ENCODE measurements around the gene NDUFV2.

NDUFV2 gene

DNA sequence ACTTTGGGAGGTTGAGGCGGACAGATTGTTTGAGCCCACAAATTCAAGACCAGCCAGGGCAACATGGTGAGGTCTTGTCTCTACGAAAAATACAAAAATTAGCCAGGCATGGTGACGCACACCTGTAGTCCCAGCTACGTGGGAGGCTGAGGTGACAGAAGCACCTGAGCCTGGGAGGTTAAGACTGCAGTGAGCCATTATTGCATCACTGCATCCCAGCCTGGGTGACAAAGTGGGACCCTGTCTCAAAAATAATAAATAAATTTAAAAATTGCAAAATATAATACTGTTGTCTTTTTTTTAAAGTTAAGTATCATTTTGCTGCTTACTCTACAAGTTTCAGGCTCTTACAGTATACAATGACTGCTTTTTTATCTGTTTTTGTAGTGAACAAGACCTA lies 30.1 kb downstream of the NDUFV2 start:
- TF ChIP-seq, protein P1, sequence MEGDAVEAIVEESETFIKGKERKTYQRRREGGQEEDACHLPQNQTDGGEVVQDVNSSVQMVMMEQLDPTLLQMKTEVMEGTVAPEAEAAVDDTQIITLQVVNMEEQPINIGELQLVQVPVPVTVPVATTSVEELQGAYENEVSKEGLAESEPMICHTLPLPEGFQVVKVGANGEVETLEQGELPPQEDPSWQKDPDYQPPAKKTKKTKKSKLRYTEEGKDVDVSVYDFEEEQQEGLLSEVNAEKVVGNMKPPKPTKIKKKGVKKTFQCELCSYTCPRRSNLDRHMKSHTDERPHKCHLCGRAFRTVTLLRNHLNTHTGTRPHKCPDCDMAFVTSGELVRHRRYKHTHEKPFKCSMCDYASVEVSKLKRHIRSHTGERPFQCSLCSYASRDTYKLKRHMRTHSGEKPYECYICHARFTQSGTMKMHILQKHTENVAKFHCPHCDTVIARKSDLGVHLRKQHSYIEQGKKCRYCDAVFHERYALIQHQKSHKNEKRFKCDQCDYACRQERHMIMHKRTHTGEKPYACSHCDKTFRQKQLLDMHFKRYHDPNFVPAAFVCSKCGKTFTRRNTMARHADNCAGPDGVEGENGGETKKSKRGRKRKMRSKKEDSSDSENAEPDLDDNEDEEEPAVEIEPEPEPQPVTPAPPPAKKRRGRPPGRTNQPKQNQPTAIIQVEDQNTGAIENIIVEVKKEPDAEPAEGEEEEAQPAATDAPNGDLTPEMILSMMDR (IDR thresholded peaks at IDR 0.05; ENCODE audit: extremely low read depth, missing control alignments) = no peak
- DNase-seq (ENCODE audit: low spot score) = no peak

GRCh38 chr18:9133225-9133624 lies 30.7 kb downstream of the NDUFV2 start:
- DNase-seq (ENCODE audit: low spot score) = no peak
- TF ChIP-seq, protein P1 (IDR thresholded peaks at IDR 0.05; ENCODE audit: extremely low read depth, missing control alignments) = no peak

- TF ChIP-seq, protein P1 (IDR thresholded peaks at IDR 0.05; ENCODE audit: extremely low read depth, missing control alignments) = no peak
- no peak for DNase-seq (ENCODE audit: low spot score)
Measured at GRCh38 chr18:9135081-9135911, 32.8 kb downstream of the NDUFV2 start.

DNA sequence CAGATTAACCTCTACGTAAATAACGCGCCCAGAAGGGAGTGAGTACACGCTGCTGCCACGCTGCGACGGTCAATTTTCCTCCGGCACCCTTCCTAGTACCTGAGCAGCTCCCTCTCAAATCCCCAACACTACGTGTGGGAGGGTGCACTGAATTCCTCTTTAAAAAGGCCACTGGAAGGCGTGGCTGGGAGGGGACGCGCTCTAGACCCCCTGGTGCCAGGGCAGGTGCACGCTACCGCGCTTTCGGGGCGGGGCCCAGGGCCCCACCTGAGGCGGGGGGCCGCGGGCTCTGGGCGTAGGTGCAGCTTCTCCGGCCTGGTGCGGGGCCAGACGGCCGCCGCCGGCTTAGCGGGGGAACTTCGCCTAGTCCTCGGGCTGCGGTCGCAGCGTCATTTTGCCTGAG lies 33.4 kb downstream of the NDUFV2 start:
- DNase-seq (ENCODE audit: low spot score) = no peak
- TF ChIP-seq, protein P1 (IDR thresholded peaks at IDR 0.05; ENCODE audit: extremely low read depth, missing control alignments) = no peak

DNA sequence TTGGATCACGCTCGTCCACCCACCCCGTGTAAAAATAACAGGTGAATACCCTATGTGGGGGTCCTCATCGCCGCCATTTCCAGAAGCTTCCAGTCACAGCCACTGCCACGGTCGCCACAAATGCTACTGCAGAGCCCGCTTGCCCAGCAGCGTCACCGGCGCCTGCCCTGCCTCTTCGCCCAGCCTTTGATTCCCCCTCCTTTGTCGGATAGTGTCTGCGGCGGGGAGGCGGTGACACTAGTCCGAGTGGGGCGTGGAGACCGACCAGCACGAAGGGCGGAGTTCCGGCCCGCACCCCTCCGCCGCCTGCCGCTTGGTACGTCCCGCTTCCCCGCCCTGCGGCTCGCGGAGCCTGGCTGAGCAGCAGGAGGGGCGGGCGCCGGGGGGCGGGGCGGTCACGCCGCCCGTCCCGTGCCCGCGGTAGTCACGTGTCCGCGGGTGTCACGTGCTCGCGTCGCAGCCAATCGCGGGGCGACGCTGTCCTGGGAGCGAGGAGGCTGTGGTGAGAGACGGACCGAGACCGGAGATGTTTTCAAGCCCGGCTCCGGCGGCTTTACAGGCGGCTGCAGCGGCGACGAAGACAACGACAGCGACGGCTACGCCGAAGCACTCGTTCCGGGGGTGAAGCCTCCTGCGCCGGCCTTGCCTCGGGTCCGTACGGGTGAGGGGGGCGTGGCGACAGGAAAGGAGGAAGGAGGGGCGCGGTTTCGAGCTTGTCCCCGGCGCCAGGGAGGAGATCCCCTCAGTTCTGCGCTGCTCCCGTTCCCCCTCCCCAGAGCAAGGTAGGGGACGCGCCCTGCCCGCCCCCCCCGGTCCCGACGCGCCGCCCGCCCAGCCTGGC lies 34.0 kb downstream of the NDUFV2 start, which contains the start of gene ANKRD12:
Gene ANKRD12 (plus strand): TSS at position 467 of the 841 bp plus-strand sequence. CDS start 45,652 bp downstream, outside the sequence.
- TF ChIP-seq, protein P1 (IDR thresholded peaks at IDR 0.05; ENCODE audit: extremely low read depth, missing control alignments) = no peak

DNA sequence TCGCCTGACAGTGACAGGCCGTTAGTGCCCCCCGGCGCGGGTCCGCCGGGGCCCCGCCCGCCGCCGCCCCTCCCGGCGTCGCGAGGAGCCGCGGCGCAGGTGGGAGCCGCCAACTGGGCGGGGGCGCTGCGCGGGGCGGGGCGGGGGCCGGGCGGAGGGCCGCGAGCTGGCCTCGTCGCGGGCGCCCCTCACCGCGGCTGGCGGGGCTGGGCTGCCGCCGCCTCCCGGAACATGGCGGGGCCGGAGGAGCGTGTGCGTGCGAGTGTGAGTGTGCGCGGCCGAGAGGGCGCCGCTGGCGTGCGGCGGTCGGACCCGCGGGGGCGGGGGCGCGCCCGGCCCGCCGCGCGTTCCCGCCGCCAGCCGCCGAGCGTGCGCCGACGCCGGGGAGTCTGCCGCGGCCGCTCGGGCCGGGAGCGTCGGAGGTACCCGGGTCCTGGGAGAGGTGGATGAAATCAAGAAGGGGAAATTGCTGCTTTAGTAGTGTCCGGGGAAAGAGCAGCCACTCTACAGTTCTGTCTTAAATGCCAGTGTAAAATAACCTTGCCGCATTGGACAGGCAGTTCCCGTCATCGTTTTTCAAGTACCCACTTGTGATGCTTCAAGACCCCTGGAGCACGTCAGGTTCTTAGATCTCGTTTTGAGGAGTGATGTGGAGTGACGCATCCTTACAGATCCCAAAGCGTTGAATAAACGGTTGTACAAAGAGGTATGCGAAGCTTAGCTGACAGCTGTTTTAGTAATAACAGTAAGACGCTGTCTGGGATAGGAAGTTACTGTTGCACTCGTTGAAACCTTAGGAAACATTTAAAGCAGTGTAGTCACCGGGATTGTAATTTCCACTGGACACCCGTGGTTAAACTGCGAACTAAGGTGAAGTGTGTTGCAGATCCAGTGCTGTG lies 34.9 kb downstream of the NDUFV2 start:
- TF ChIP-seq, protein P1 (IDR thresholded peaks at IDR 0.05; ENCODE audit: extremely low read depth, missing control alignments) = no peak
- peak; percentile 90 for DNase-seq (ENCODE audit: low spot score)

More for the DNA sequence above, 34.0 kb downstream of the NDUFV2 start, which contains the start of gene ANKRD12:
- peak; percentile 98 for DNase-seq (ENCODE audit: low spot score)

Measured in GM20000 (cell line).